Mesendoderm (in vitro differentiated cells): ENCODE data around the gene SLC6A17.

Experiments used
- DNase-seq: peaks from one replicate; pipeline ENCODE4 v3.0.0; 2013
- H2AK5ac ChIP-seq: 2 replicates; pipeline ENCODE4 v1.6.1; 2013; ENCODE audit warnings: low read length, inconsistent platforms
- H2BK120ac ChIP-seq: 2 replicates; pipeline ENCODE4 v1.6.1; 2013; ENCODE audit warnings: low read depth, mild to moderate bottlenecking, low read length, moderate library complexity, mixed read lengths
- H2BK15ac ChIP-seq: replicated peaks from 2 replicates; pipeline ENCODE4 v1.6.1; 2013; ENCODE audit warnings: low read depth, mild to moderate bottlenecking, moderate library complexity
- H2BK5ac ChIP-seq: 2 replicates; pipeline ENCODE4 v1.6.1; 2013; ENCODE audit warnings: low read length, inconsistent platforms
- H3K18ac ChIP-seq: 2 replicates; pipeline ENCODE4 v1.6.1; 2013; ENCODE audit warnings: mild to moderate bottlenecking, low read length, mixed read lengths
- H3K23ac ChIP-seq: one replicate; pipeline ENCODE4 v1.6.1; 2013; ENCODE audit warnings: low read length
- H3K27ac ChIP-seq: 2 replicates; pipeline ENCODE4 v1.5.1; 2013; ENCODE audit warnings: low read depth, mild to moderate bottlenecking, inconsistent platforms, low read length, moderate library complexity
- H3K27me3 ChIP-seq: 2 replicates; pipeline ENCODE4 v1.6.1; 2013; ENCODE audit warnings: low read length, control low read depth, mild to moderate bottlenecking, inconsistent platforms; ENCODE audit not compliant: insufficient read depth, poor library complexity
- H3K36me3 ChIP-seq: 2 replicates; pipeline ENCODE4 v1.6.1; 2013; ENCODE audit warnings: low read length, inconsistent platforms; ENCODE audit not compliant: control insufficient read depth, insufficient read depth
- H3K4ac ChIP-seq: one replicate; pipeline ENCODE4 v1.6.1; 2013; ENCODE audit warnings: low read depth, mild to moderate bottlenecking, low read length, moderate library complexity
- H3K4me1 ChIP-seq: 2 replicates; pipeline ENCODE4 v1.6.1; 2013; ENCODE audit warnings: low read depth, low read length, inconsistent platforms; ENCODE audit not compliant: control insufficient read depth
- H3K4me2 ChIP-seq: 2 replicates; pipeline ENCODE4 v1.6.1; 2013; ENCODE audit warnings: low read length
- H3K4me3 ChIP-seq: 2 replicates; pipeline ENCODE4 v1.5.1; 2013; ENCODE audit warnings: mild to moderate bottlenecking, low read length
- H3K56ac ChIP-seq: one replicate; pipeline ENCODE4 v1.6.1; 2013; ENCODE audit warnings: low read length
- H3K79me1 ChIP-seq: 2 replicates; pipeline ENCODE4 v1.6.1; 2013; ENCODE audit warnings: low read length, inconsistent platforms
- H3K79me2 ChIP-seq: 2 replicates; pipeline ENCODE4 v1.6.1; 2013; ENCODE audit warnings: mild to moderate bottlenecking, low read length; ENCODE audit not compliant: control insufficient read depth, insufficient read depth
- H3K9ac ChIP-seq: 2 replicates; pipeline ENCODE4 v1.6.1; 2013; ENCODE audit warnings: low read length, inconsistent platforms
- H4K5ac ChIP-seq: one replicate; pipeline ENCODE4 v1.6.1; 2013; ENCODE audit warnings: low read length
- H4K8ac ChIP-seq: one replicate; pipeline ENCODE4 v1.6.1; 2013; ENCODE audit warnings: low read depth, mild to moderate bottlenecking, control low read depth, low read length, moderate library complexity
- WGBS: extraction: QIAGEN DNeasy Blood & Tissue Kit; methylation state at CpG from one replicate; pipeline ENCODE4 v1.1.7; 2013; ENCODE audit warnings: low lambda C conversion rate, missing lambda C conversion rate; ENCODE audit not compliant: insufficient coverage; ENCODE audit errors: extremely low coverage; 5-methylcytosine and 5-hydroxymethylcytosine counted together

Gene SLC6A17

GRCh38 chr1:110248746-110249145 lies 98.5 kb downstream of the SLC6A17 start:
- no peak overlapping the region for H4K8ac ChIP-seq
- no peak overlapping the region for H3K4me2 ChIP-seq
- no peak overlapping the region for H2BK15ac ChIP-seq
- no CpG with 5 or more reads among the region's 4 CpGs for WGBS
- no peak for DNase-seq
- no peak overlapping the region for H2AK5ac ChIP-seq
- H3K18ac ChIP-seq, result no peak overlapping the region
- no peak overlapping the region for H3K23ac ChIP-seq
- H3K56ac ChIP-seq, result no peak overlapping the region
- no peaks in the 10 kb centered on the region for H3K4me1 ChIP-seq
- H3K79me1 ChIP-seq, result no peaks in the 10 kb centered on the region
- H4K5ac ChIP-seq, result no peak overlapping the region
- no peak overlapping the region for H3K4ac ChIP-seq
- no peaks in the 10 kb centered on the region for H3K79me2 ChIP-seq
- H3K4me3 ChIP-seq, result no peak overlapping the region
- no peak overlapping the region for H2BK120ac ChIP-seq
- H3K27ac ChIP-seq, result no peak overlapping the region
- no peaks in the 10 kb centered on the region for H3K27me3 ChIP-seq
- no peak overlapping the region for H3K9ac ChIP-seq
- H3K36me3 ChIP-seq, result no peaks in the 10 kb centered on the region
- H2BK5ac ChIP-seq, result no peak overlapping the region

- H3K79me2 ChIP-seq, result no peaks in the 10 kb centered on the region
- no peak overlapping the region for H3K56ac ChIP-seq
- no peak overlapping the region for H4K8ac ChIP-seq
- H2BK5ac ChIP-seq, result no peak overlapping the region
- no CpG with 5 or more reads among the region's 4 CpGs for WGBS
- H3K4ac ChIP-seq, result no peak overlapping the region
- no peaks in the 10 kb centered on the region for H3K79me1 ChIP-seq
- no peak overlapping the region for H3K4me3 ChIP-seq
- H3K27ac ChIP-seq, result no peak overlapping the region
- no peak overlapping the region for H2AK5ac ChIP-seq
- no peak overlapping the region for H3K9ac ChIP-seq
- H3K18ac ChIP-seq, result no peak overlapping the region
- no peak for DNase-seq
- no peaks in the 10 kb centered on the region for H3K27me3 ChIP-seq
- H4K5ac ChIP-seq, result no peak overlapping the region
- no peak overlapping the region for H3K4me2 ChIP-seq
- H3K36me3 ChIP-seq, result no peaks in the 10 kb centered on the region
- no peak overlapping the region for H3K23ac ChIP-seq
- H2BK15ac ChIP-seq, result no peak overlapping the region
- no peaks in the 10 kb centered on the region for H3K4me1 ChIP-seq
- no peak overlapping the region for H2BK120ac ChIP-seq
Measured at GRCh38 chr1:110249256-110249655, 99.0 kb downstream of the SLC6A17 start.

GRCh38 chr1:110250008-110250407 lies 99.7 kb downstream of the SLC6A17 start:
- H3K4me1 ChIP-seq, result no peaks in the 10 kb centered on the region
- no peaks in the 10 kb centered on the region for H3K79me2 ChIP-seq
- H3K9ac ChIP-seq, result no peak overlapping the region
- H2BK15ac ChIP-seq, result no peak overlapping the region
- no peak overlapping the region for H3K4ac ChIP-seq
- H3K27ac ChIP-seq, result no peak overlapping the region
- no peak overlapping the region for H3K18ac ChIP-seq
- no peak overlapping the region for H4K5ac ChIP-seq
- no peaks in the 10 kb centered on the region for H3K79me1 ChIP-seq
- H3K4me3 ChIP-seq, result no peak overlapping the region
- H3K56ac ChIP-seq, result no peak overlapping the region
- H3K27me3 ChIP-seq, result no peaks in the 10 kb centered on the region
- no peak overlapping the region for H3K4me2 ChIP-seq
- no peak overlapping the region for H4K8ac ChIP-seq
- no peak overlapping the region for H2AK5ac ChIP-seq
- H2BK5ac ChIP-seq, result no peak overlapping the region
- DNase-seq, result no peak
- no CpG with 5 or more reads among the region's 4 CpGs for WGBS
- H3K36me3 ChIP-seq, result no peaks in the 10 kb centered on the region
- no peak overlapping the region for H2BK120ac ChIP-seq
- no peak overlapping the region for H3K23ac ChIP-seq

- Histone ChIP-seq H3K4me2 (no peak overlapping the region), H3K79me1 (no peaks in the 10 kb centered on the region), H3K9ac (no peak overlapping the region), H3K56ac (no peak overlapping the region), H3K27ac (no peak overlapping the region), H3K23ac (no peak overlapping the region), H3K4me3 (no peak overlapping the region), H4K8ac (no peak overlapping the region), H3K79me2 (no peaks in the 10 kb centered on the region), H3K18ac (no peak overlapping the region), H2BK5ac (no peak overlapping the region), H3K4ac (no peak overlapping the region), H3K27me3 (no peaks in the 10 kb centered on the region), H4K5ac (no peak overlapping the region), H3K36me3 (no peaks in the 10 kb centered on the region), H2AK5ac (no peak overlapping the region), H2BK120ac (no peak overlapping the region), H3K4me1 (no peaks in the 10 kb centered on the region), H2BK15ac (no peak overlapping the region)
- no peak for DNase-seq
- WGBS, result no CpG with 5 or more reads among the region's 2 CpGs
Measured at GRCh38 chr1:110250749-110251148, 100.5 kb downstream of the SLC6A17 start.
